ENCODE results near the gene CD248.
"Not testable (repeated sequence)": the region's sequence is repeated elsewhere in the genome, so short reads cannot be mapped to it uniquely, and the experiment has no call there.

The CD248 gene

GRCh38 chr11:66316849-66317251 is at the start of gene CD248:
Gene CD248, minus strand, starts transcription at chr11:66317044. Its CDS starts 17 bp downstream, at chr11:66317027.
- no peak for DNase-seq

- no peak for DNase-seq
Measured at GRCh38 chr11:66365711-66366619, 49.1 kb upstream of the CD248 start.

GRCh38 chr11:66365166-66365565 is 48.3 kb upstream of the CD248 start:
- no peak for DNase-seq

GRCh38 chr11:66363805-66364535 is 47.1 kb upstream of the CD248 start:
- DNase-seq, result peak; percentile 52 to 73

- no peak for DNase-seq
Measured at GRCh38 chr11:66363187-66363601, 46.4 kb upstream of the CD248 start.

- no peak for DNase-seq
Measured at GRCh38 chr11:66362481-66363147, 45.8 kb upstream of the CD248 start.

- DNase-seq, result no peak
Measured at GRCh38 chr11:66361502-66361941, 44.7 kb upstream of the CD248 start.

- DNase-seq, result no peak
Measured at GRCh38 chr11:66360406-66361073, 43.7 kb upstream of the CD248 start.

GRCh38 chr11:66359662-66360087 is 42.8 kb upstream of the CD248 start:
- DNase-seq, result no peak

GRCh38 chr11:66350560-66351235 is 33.9 kb upstream of the CD248 start:
- DNase-seq, result not testable (repeated sequence)

GRCh38 chr11:66349084-66349386 is 32.2 kb upstream of the CD248 start:
- DNase-seq, result no peak

- DNase-seq, result peak; percentile 66 to 81
Measured at GRCh38 chr11:66347425-66348276, 30.8 kb upstream of the CD248 start, which contains the start of gene B4GAT1. Gene B4GAT1, minus strand, starts transcription at chr11:66347629. Its CDS starts 84 bp downstream, at chr11:66347545.

- DNase-seq, result no peak
Measured at GRCh38 chr11:66346476-66347424, 29.9 kb upstream of the CD248 start.

GRCh38 chr11:66345316-66345649 is 28.4 kb upstream of the CD248 start:
- no peak for DNase-seq

- DNase-seq, result peak; percentile 81 to 94
Measured at GRCh38 chr11:66344550-66345315, 27.9 kb upstream of the CD248 start, which contains the start of gene BRMS1. Gene BRMS1, minus strand, starts transcription at chr11:66345104. Its CDS starts 2,870 bp downstream, at chr11:66342234.

- no peak for DNase-seq
Measured at GRCh38 chr11:66343176-66343575, 26.3 kb upstream of the CD248 start.

- DNase-seq, result no peak
Measured at GRCh38 chr11:66341502-66342126, 24.8 kb upstream of the CD248 start.

All from NCI-H1930 (cell line).